Liver (tissue), 9 donors: ENCODE results near the gene COX5A. TPM values are rescaled to one million over a fixed set of nuclear protein-coding genes. Genes with fewer than 3 reads are reported as not detected.

ENCODE experiments used
- DNase-seq: peaks from one replicate; pipeline ENCODE4 v3.0.0-alpha.2; 2017; ENCODE audit warnings: low spot score
- H3K27ac ChIP-seq, 2 donors: one replicate each; pipeline ENCODE4 v1.7.0; 2013; ENCODE audit warnings: inconsistent platforms in 2 of 2, low read length in 2 of 2, control low read depth in 1 of 2, low read depth in 1 of 2, mild to moderate bottlenecking in 1 of 2
- H3K27me3 ChIP-seq, 4 donors: one replicate each; pipeline versions ENCODE4 v1.6.1 to v1.7.0; 2013; ENCODE audit warnings: low read length in 3 of 4, inconsistent platforms in 1 of 4, mild to moderate bottlenecking in 1 of 4, moderate library complexity in 1 of 4; ENCODE audit not compliant: control insufficient read depth in 4 of 4, insufficient read depth in 4 of 4
- H3K36me3 ChIP-seq, 4 donors: one replicate each; pipeline versions ENCODE4 v1.6.1 to v1.7.0; 2013; ENCODE audit warnings: low read length in 3 of 4, mild to moderate bottlenecking in 3 of 4, low read depth in 1 of 4, moderate library complexity in 1 of 4; ENCODE audit not compliant: control insufficient read depth in 4 of 4, insufficient read depth in 3 of 4
- H3K4me1 ChIP-seq, 4 donors: one replicate each; pipeline versions ENCODE4 v1.6.1 to v1.7.0; 2013; ENCODE audit warnings: low read length in 3 of 4, mild to moderate bottlenecking in 3 of 4, moderate library complexity in 1 of 4; ENCODE audit not compliant: control insufficient read depth in 4 of 4, insufficient read depth in 4 of 4
- H3K4me3 ChIP-seq, 3 donors: one replicate each; pipeline versions ENCODE4 v1.6.1 to v1.7.0; 2013; ENCODE audit warnings: low read length in 3 of 3, control low read depth in 1 of 3, low read depth in 1 of 3, mild to moderate bottlenecking in 1 of 3
- H3K9ac ChIP-seq, 2 donors: one replicate each; pipeline ENCODE4 v1.7.0; 2013; ENCODE audit warnings: low read length in 2 of 2, mild to moderate bottlenecking in 2 of 2, moderate library complexity in 2 of 2, control low read depth in 1 of 2, low read depth in 1 of 2
- H3K9me3 ChIP-seq, 4 donors: one replicate each; pipeline versions ENCODE4 v1.6.1 to v1.7.0; 2013; ENCODE audit warnings: low read length in 3 of 4; ENCODE audit not compliant: control insufficient read depth in 4 of 4
- ATF3 ChIP-seq: IDR thresholded peaks from 2 replicates; pipeline ENCODE4 v1.6.1; 2016; ENCODE audit warnings: antibody characterized with exemption
- CTCF ChIP-seq: fragments of 150-350 bp; IDR thresholded peaks from 2 replicates; pipeline ENCODE4 v1.5.1; 2017; ENCODE audit warnings: improper control_type of control experiment, low read depth, low read length; ENCODE audit not compliant: missing input control
- EGR1 ChIP-seq, 2 donors: IDR thresholded peaks; 2 replicates each; pipeline ENCODE4 v1.6.1; 2016 to 2018; ENCODE audit warnings: antibody characterized with exemption in 2 of 2, low read depth in 2 of 2
- FOXA1 ChIP-seq: IDR thresholded peaks from 2 replicates; pipeline ENCODE4 v1.6.1; 2016; ENCODE audit warnings: antibody characterized with exemption
- FOXA2 ChIP-seq: IDR thresholded peaks from 2 replicates; pipeline ENCODE4 v1.6.1; 2016; ENCODE audit warnings: antibody characterized with exemption
- GABPA ChIP-seq, 2 donors: IDR thresholded peaks in 1 of 2; conservative IDR thresholded peaks in 1 of 2; 2 replicates each; pipeline ENCODE4 v1.6.1; 2016; ENCODE audit warnings: antibody characterized with exemption in 2 of 2, mild to moderate bottlenecking in 1 of 2, moderate library complexity in 1 of 2
- HNF4A ChIP-seq, 2 donors: conservative IDR thresholded peaks; 2 replicates each; pipeline ENCODE4 v1.6.1; 2016; ENCODE audit warnings: antibody characterized with exemption in 2 of 2, mild to moderate bottlenecking in 2 of 2
- HNF4G ChIP-seq: IDR thresholded peaks from 2 replicates; pipeline ENCODE4 v1.6.1; 2016; ENCODE audit warnings: antibody characterized with exemption
- JUND ChIP-seq, 2 donors: IDR thresholded peaks; 2 replicates each; pipeline ENCODE4 v1.6.1; 2016; ENCODE audit warnings: antibody characterized with exemption in 2 of 2
- MAX ChIP-seq: IDR thresholded peaks from 2 replicates; pipeline ENCODE4 v1.6.1; 2016; ENCODE audit warnings: antibody characterized with exemption
- NR2F2 ChIP-seq: IDR thresholded peaks from 2 replicates; pipeline ENCODE4 v1.6.1; 2016; ENCODE audit warnings: antibody characterized with exemption
- RAD21 ChIP-seq, 2 donors: IDR thresholded peaks; 2 replicates each; pipeline ENCODE4 v1.6.1; 2016; ENCODE audit warnings: antibody characterized with exemption in 2 of 2, mild to moderate bottlenecking in 2 of 2
- REST ChIP-seq: IDR thresholded peaks from 2 replicates; pipeline ENCODE4 v1.6.1; 2016; ENCODE audit warnings: antibody characterized with exemption, mild to moderate bottlenecking
- RXRA ChIP-seq, 2 donors: IDR thresholded peaks; 2 replicates each; pipeline ENCODE4 v1.6.1; 2017 to 2018; ENCODE audit warnings: antibody characterized with exemption in 2 of 2, mild to moderate bottlenecking in 1 of 2
- SP1 ChIP-seq: IDR thresholded peaks from 2 replicates; pipeline ENCODE4 v1.6.1; 2018; ENCODE audit warnings: antibody characterized with exemption, mild to moderate bottlenecking
- TAF1 ChIP-seq: conservative IDR thresholded peaks from 2 replicates; pipeline ENCODE4 v1.6.1; 2016; ENCODE audit warnings: antibody characterized with exemption, mild to moderate bottlenecking
- YY1 ChIP-seq: IDR thresholded peaks from 2 replicates; pipeline ENCODE4 v1.6.1; 2016; ENCODE audit warnings: antibody characterized with exemption, mild to moderate bottlenecking
- ZBTB33 ChIP-seq: IDR thresholded peaks from 2 replicates; pipeline ENCODE4 v1.6.1; 2016; ENCODE audit warnings: antibody characterized with exemption
- WGBS: extraction: QIAGEN DNeasy Blood & Tissue Kit; methylation state at CpG from one replicate; pipeline ENCODE4 v1.1.7; 2013; 5-methylcytosine and 5-hydroxymethylcytosine counted together
- polyA plus RNA-seq, 2 donors: library from polyadenylated mRNA; stranded (reverse) in 1 of 2; unstranded in 1 of 2; fragments of 200-250 nt in 1 of 2; fragments of >200 nt in 1 of 2; fragmentation: Nextera tagmentation in 1 of 2; extraction: Ambion mirVana in 1 of 2; gene quantifications; one replicate each; pipeline versions ENCODE4 v1.2.1 to v1.2.3, GENCODE V29; 2013 to 2015
- total RNA-seq, 2 donors: library from RNA; depleted of rRNA; stranded (reverse); fragments of >200 nt; gene quantifications; one replicate each; pipeline ENCODE4 v1.2.3, GENCODE V29; 2014
- donor health status: healthy.
- donor health status: healthy.
- donor health status: healthy.
- donor health status: healthy.
- donor health status: healthy.

COX5A gene
- total and polyA plus RNA-seq, 4 donors, result 47.9 to 374 (median 190) TPM

GRCh38 chr15:74893627-74894026, 44.2 kb downstream of the COX5A start:
- H3K4me1 ChIP-seq, result peaks cover 7 to 30% (median 21%) of the 10 kb centered on the region in 4 donors
- no peak for DNase-seq
- H3K9ac ChIP-seq, result no peak overlapping the region
- no peak overlapping the region for H3K4me3 ChIP-seq
- H3K27ac ChIP-seq, result no peak overlapping the region
- H3K27me3 ChIP-seq, result no peaks in the 10 kb centered on the region
- 89% methylated on average over 3 of the region's 3 CpGs for WGBS
- no peaks in the 10 kb centered on the region for H3K9me3 ChIP-seq
- peaks cover 2 to 23% (median 10%) of the 10 kb centered on the region in 4 donors for H3K36me3 ChIP-seq
- TF ChIP-seq ATF3 (no peak), TAF1 (no peak), GABPA (IDR thresholded peaks at IDR 0.05 in 1 of 2, conservative IDR thresholded peaks at IDR 0.05 in 1 of 2) (no peak), RAD21 (IDR thresholded peaks at IDR 0.05) (no peak), ZBTB33 (no peak), HNF4A (conservative IDR thresholded peaks at IDR 0.05) (no peak), CTCF (no peak), SP1 (no peak), MAX (no peak), JUND (IDR thresholded peaks at IDR 0.05) (no peak), REST (no peak), EGR1 (IDR thresholded peaks at IDR 0.05; ENCODE audit: low read depth in 2 of 2) (no peak), FOXA2 (no peak), FOXA1 (no peak), RXRA (IDR thresholded peaks at IDR 0.05) (no peak), NR2F2 (no peak), YY1 (no peak), HNF4G (no peak)
